Lung (tissue), 12 donors: ENCODE results near the gene SH3PXD2A. TPM values are rescaled to one million over a fixed set of nuclear protein-coding genes. Genes with fewer than 3 reads are reported as not detected.
A peak's percentile ranks its signal among the peaks of the same experiment; 100 is the strongest.

Experiments
- ATAC-seq: fragments of 200-7000 bp; cut with Tn5 transposase; one replicate; pipeline ENCODE4 v1.9.1; 2020; ENCODE audit warnings: moderate number of reproducible peaks; ENCODE audit not compliant: insufficient read depth, low FRiP score
- DNase-seq, 3 donors: peaks; one replicate each; pipeline ENCODE4 v3.0.0-alpha.2; 2013 to 2017
- H3K27ac ChIP-seq, 2 donors: one replicate each; pipeline ENCODE4 v1.5.1; 2013; ENCODE audit warnings: mild to moderate bottlenecking in 2 of 2, moderate library complexity in 2 of 2, control low read depth in 1 of 2, inconsistent platforms in 1 of 2, low read depth in 1 of 2, low read length in 1 of 2
- H3K27me3 ChIP-seq, 3 donors: one replicate each; pipeline ENCODE4 v1.5.1; 2013; ENCODE audit warnings: low read length in 2 of 3; ENCODE audit not compliant: control insufficient read depth in 3 of 3, insufficient read depth in 3 of 3
- H3K36me3 ChIP-seq, 4 donors: one replicate each; pipeline ENCODE4 v1.5.1; 2013; ENCODE audit warnings: low read length in 4 of 4, mild to moderate bottlenecking in 1 of 4, moderate library complexity in 1 of 4; ENCODE audit not compliant: control insufficient read depth in 4 of 4, insufficient read depth in 4 of 4
- H3K4me1 ChIP-seq, 5 donors: one replicate each; pipeline ENCODE4 v1.5.1; 2013; ENCODE audit warnings: low read length in 5 of 5, mild to moderate bottlenecking in 2 of 5, moderate library complexity in 1 of 5; ENCODE audit not compliant: control insufficient read depth in 5 of 5, insufficient read depth in 5 of 5
- H3K4me3 ChIP-seq: one replicate; pipeline ENCODE4 v1.5.1; 2013; ENCODE audit warnings: mild to moderate bottlenecking, control low read depth, moderate library complexity
- H3K9ac ChIP-seq, 2 donors: one replicate each; pipeline ENCODE4 v1.5.1; 2013; ENCODE audit warnings: low read length in 2 of 2, control low read depth in 1 of 2; ENCODE audit not compliant: insufficient read depth in 1 of 2
- H3K9me3 ChIP-seq, 4 donors: one replicate each; pipeline ENCODE4 v1.5.1; 2013; ENCODE audit warnings: low read length in 3 of 4, mild to moderate bottlenecking in 1 of 4, moderate library complexity in 1 of 4; ENCODE audit not compliant: control insufficient read depth in 4 of 4, insufficient read depth in 3 of 4
- WGBS, 2 donors: extraction: QIAGEN DNeasy Blood & Tissue Kit; methylation state at CpG; one replicate each; pipeline ENCODE4 v1.1.7; 2013; 5-methylcytosine and 5-hydroxymethylcytosine counted together
- polyA plus RNA-seq, 2 donors: library from polyadenylated mRNA; stranded (reverse); fragments of 200-250 nt; gene quantifications; one replicate each; pipeline ENCODE4 v1.2.1, GENCODE V29; 2013
- total RNA-seq, 2 donors: library from RNA; depleted of rRNA in 1 of 2; stranded (reverse); fragments of >200 nt in 1 of 2; gene quantifications; one replicate each; pipeline ENCODE4 v1.2.1, GENCODE V29; 2014 to 2021
- TF ChIP-seq, protein P1 (sequence below): IDR thresholded peaks from 2 replicates; pipeline ENCODE4 v1.5.1; 2012; ENCODE audit warnings: mild to moderate bottlenecking; ENCODE audit errors: control extremely low read depth, extremely low read depth
- donor health status: control.
- donor health status: control.
- donor health status: Bipolar disorder and iron deficiency.
- donor health status: healthy.
- donor health status: DM: yes; HTN: yes; CAD: no.

The SH3PXD2A gene
- total and polyA plus RNA-seq, 4 donors = 9.9 to 53.2 (median 29.2) TPM

DNA sequence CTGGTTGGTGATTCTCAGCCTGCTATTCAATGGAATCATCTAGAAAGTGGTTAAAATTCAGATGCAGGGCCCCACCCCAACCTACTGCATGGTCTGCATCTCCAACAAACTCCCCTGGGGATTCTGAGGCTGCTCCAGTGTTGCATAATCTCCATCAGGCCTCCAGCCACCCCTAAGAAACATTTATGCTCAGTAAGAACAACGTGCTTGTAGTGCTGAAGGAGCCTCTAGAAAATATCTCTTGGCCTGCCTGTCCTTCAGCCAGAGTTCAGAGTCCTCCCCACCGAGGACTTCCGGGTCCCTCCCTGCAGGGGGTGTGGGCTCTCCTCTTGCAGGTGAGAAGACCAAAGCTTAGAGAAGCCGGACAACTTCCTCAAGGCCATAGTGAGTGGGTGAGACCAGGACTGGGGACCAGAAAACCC lies 159.8 kb downstream of the SH3PXD2A start:
- WGBS, 2 donors = 58% methylated on average over 4 of the region's 4 CpGs
- no peaks in the 10 kb centered on the region for H3K9me3 ChIP-seq
- no peak overlapping the region for H3K9ac ChIP-seq
- H3K27me3 ChIP-seq = peaks cover 0 to 9% (median 8%) of the 10 kb centered on the region in 3 donors
- no peak overlapping the region for H3K4me3 ChIP-seq
- no peak for DNase-seq
- H3K27ac ChIP-seq = no peak overlapping the region
- H3K4me1 ChIP-seq = peaks cover 0 to 20% (median 10%) of the 10 kb centered on the region in 5 donors
- H3K36me3 ChIP-seq = peaks cover 0 to 4% (median under 1%) of the 10 kb centered on the region in 4 donors
- peak; percentile 19 for ATAC-seq
- TF ChIP-seq, protein P1, sequence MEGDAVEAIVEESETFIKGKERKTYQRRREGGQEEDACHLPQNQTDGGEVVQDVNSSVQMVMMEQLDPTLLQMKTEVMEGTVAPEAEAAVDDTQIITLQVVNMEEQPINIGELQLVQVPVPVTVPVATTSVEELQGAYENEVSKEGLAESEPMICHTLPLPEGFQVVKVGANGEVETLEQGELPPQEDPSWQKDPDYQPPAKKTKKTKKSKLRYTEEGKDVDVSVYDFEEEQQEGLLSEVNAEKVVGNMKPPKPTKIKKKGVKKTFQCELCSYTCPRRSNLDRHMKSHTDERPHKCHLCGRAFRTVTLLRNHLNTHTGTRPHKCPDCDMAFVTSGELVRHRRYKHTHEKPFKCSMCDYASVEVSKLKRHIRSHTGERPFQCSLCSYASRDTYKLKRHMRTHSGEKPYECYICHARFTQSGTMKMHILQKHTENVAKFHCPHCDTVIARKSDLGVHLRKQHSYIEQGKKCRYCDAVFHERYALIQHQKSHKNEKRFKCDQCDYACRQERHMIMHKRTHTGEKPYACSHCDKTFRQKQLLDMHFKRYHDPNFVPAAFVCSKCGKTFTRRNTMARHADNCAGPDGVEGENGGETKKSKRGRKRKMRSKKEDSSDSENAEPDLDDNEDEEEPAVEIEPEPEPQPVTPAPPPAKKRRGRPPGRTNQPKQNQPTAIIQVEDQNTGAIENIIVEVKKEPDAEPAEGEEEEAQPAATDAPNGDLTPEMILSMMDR = no peak

DNA sequence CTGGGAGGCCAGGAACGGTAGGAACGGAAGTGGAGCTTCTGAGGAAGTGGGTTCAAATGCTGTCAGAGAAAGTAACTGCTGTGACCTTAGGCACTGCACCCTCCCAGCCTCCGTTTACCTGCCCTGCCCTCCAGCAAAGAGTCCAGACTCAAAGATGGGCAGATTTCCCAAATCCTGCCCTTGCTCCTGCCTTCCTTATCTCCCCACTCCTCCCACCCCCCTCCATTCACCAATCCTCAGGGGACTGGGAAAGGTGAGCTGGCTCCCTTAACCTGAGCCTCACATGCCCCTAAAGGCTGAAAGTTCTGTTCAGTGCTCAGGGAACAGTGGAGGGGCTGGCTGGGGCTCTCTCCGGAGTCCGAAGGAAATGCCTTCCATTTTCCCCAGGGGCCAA lies 161.6 kb downstream of the SH3PXD2A start:
- H3K4me3 ChIP-seq = no peak overlapping the region
- H3K9me3 ChIP-seq = no peaks in the 10 kb centered on the region
- ATAC-seq = no peak
- no peak overlapping the region for H3K9ac ChIP-seq
- peaks cover 0 to 20% (median 10%) of the 10 kb centered on the region in 5 donors for H3K4me1 ChIP-seq
- no peak for DNase-seq
- peaks cover 0 to 9% (median 8%) of the 10 kb centered on the region in 3 donors for H3K27me3 ChIP-seq
- 34 to 50% methylated on average over 5 of the region's 5 CpGs for WGBS, 2 donors
- TF ChIP-seq, protein P1 = no peak
- no peak overlapping the region for H3K27ac ChIP-seq
- H3K36me3 ChIP-seq = no peaks in the 10 kb centered on the region

DNA sequence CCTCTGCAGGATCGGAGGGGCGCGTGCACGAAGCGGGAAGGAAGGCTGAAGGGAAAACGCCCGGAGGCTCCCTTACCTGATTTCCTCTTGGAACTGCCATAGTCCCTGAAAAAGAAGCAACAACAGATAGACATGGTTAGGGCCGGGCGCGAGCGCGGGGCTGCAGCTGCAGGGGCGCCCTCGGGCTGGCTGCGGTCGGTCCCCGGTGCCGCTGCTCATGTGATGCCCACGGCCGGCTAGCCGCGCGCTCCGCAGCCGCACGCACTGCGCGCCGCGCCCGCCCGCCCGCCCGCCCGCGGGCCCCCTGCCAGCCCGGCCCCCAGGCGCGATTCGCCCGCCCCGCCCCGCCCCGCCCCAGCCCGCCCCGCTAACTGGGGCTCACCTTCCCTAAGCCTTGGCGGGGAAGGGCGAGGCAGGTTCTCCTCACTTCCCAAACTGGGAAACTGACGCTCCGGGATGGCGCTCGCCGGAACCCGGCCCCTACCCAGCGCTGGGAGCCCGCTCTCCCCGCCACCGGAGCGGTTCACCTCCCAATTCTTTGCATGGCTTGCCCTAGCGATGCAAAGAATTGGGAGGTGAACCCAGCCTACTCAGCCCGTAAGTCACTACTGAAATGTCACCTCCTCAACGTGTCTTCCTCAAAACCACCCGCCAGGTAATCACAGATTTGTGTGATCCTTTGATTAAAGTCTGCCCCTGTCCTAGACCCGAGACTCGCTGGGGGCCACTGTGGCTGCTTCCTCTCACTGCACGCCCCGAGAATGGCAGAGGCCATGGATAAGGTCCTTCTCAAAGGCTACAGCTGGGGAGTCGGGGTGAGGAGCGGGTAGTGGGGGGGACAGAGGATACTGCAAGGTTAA lies 162.2 kb downstream of the SH3PXD2A start:
- no peak overlapping the region for H3K27ac ChIP-seq
- peaks cover 0 to 23% (median 10%) of the 10 kb centered on the region in 5 donors for H3K4me1 ChIP-seq
- H3K4me3 ChIP-seq = no peak overlapping the region
- TF ChIP-seq, protein P1 = no peak
- no peak for ATAC-seq
- WGBS, 2 donors = 8 to 16% methylated on average over 43 to 69 of the region's 69 CpGs
- no peak overlapping the region for H3K9ac ChIP-seq
- no peaks in the 10 kb centered on the region for H3K36me3 ChIP-seq
- no peaks in the 10 kb centered on the region for H3K9me3 ChIP-seq
- peak in 2 of 3 donors; percentile 42 to 56 for DNase-seq
- peaks cover 0 to 9% (median 8%) of the 10 kb centered on the region in 3 donors for H3K27me3 ChIP-seq
